GM21390 (cell line): ENCODE results near the gene CDH19.

Source experiments
- ATAC-seq: cut with Tn5 transposase; IDR thresholded peaks from one replicate; pipeline ENCODE4 v1.9.1; 2021; ENCODE audit not compliant: unreplicated experiment

The CDH19 gene

GRCh38 chr18:66571845-66572244 is 32.0 kb downstream of the CDH19 start:
- no peak for ATAC-seq

GRCh38 chr18:66566616-66567015 is 37.3 kb downstream of the CDH19 start:
- no peak for ATAC-seq

- no peak for ATAC-seq
These were observed 39.7 kb downstream of the CDH19 start for GRCh38 chr18:66564236-66564635.

GRCh38 chr18:66562279-66562678 is 41.6 kb downstream of the CDH19 start:
- no peak for ATAC-seq

GRCh38 chr18:66560094-66560493 is 43.8 kb downstream of the CDH19 start:
- no peak for ATAC-seq

GRCh38 chr18:66558773-66559172 is 45.1 kb downstream of the CDH19 start:
- ATAC-seq, result no peak

- ATAC-seq, result no peak
These were observed 46.8 kb downstream of the CDH19 start for GRCh38 chr18:66557091-66557490.

GRCh38 chr18:66555585-66555984 is 48.3 kb downstream of the CDH19 start:
- ATAC-seq, result no peak

GRCh38 chr18:66553824-66554223 is 50.1 kb downstream of the CDH19 start:
- ATAC-seq, result no peak

GRCh38 chr18:66550366-66550765 is 53.5 kb downstream of the CDH19 start:
- no peak for ATAC-seq

- no peak for ATAC-seq
These were observed 55.1 kb downstream of the CDH19 start for GRCh38 chr18:66548747-66549146.

GRCh38 chr18:66534110-66534509 is 69.8 kb downstream of the CDH19 start:
- ATAC-seq, result no peak

- ATAC-seq, result no peak
These were observed 70.2 kb downstream of the CDH19 start for GRCh38 chr18:66533693-66534092.

- ATAC-seq, result no peak
These were observed 80.5 kb downstream of the CDH19 start for GRCh38 chr18:66523219-66523991.

GRCh38 chr18:66513996-66514395 is 89.9 kb downstream of the CDH19 start:
- no peak for ATAC-seq

GRCh38 chr18:66511792-66512191 is 92.1 kb downstream of the CDH19 start:
- no peak for ATAC-seq

- ATAC-seq, result no peak
These were observed 92.6 kb downstream of the CDH19 start for GRCh38 chr18:66511289-66511688.

- no peak for ATAC-seq
These were observed 93.4 kb downstream of the CDH19 start for GRCh38 chr18:66510357-66511045.

- no peak for ATAC-seq
These were observed 95.0 kb downstream of the CDH19 start for GRCh38 chr18:66508937-66509336.

GRCh38 chr18:66506178-66506577 is 97.7 kb downstream of the CDH19 start:
- no peak for ATAC-seq

GRCh38 chr18:66497351-66497750 is 106.5 kb downstream of the CDH19 start:
- ATAC-seq, result no peak

- peak; percentile 87 for ATAC-seq
These were observed 108.0 kb downstream of the CDH19 start for GRCh38 chr18:66495844-66496243.

GRCh38 chr18:66473882-66474281 is 130.0 kb downstream of the CDH19 start:
- ATAC-seq, result no peak
